HUES48 (cell line): ENCODE measurements around the gene INPP4A.

Source experiments
- H3K27ac ChIP-seq: one replicate; pipeline ENCODE4 v1.7.0; 2013; ENCODE audit warnings: low read depth, low read length, inconsistent platforms
- H3K27me3 ChIP-seq: 2 replicates; pipeline ENCODE4 v1.6.1; 2013; ENCODE audit warnings: mild to moderate bottlenecking, low read length; ENCODE audit not compliant: control insufficient read depth, insufficient read depth
- H3K36me3 ChIP-seq: 2 replicates; pipeline ENCODE4 v1.6.1; 2013; ENCODE audit warnings: low read length; ENCODE audit not compliant: control insufficient read depth, insufficient read depth
- H3K4me1 ChIP-seq: 2 replicates; pipeline ENCODE4 v1.6.1; 2013; ENCODE audit warnings: mild to moderate bottlenecking, low read length; ENCODE audit not compliant: control insufficient read depth, insufficient read depth
- H3K4me3 ChIP-seq: 2 replicates; pipeline ENCODE4 v1.5.1; 2013; ENCODE audit warnings: mild to moderate bottlenecking, low read depth, low read length
- H3K9ac ChIP-seq: 2 replicates; pipeline ENCODE4 v1.6.1; 2013; ENCODE audit warnings: mild to moderate bottlenecking, low read depth, low read length, moderate library complexity
- H3K9me3 ChIP-seq: 2 replicates; pipeline ENCODE4 v1.6.1; 2013; ENCODE audit warnings: low read length; ENCODE audit not compliant: control insufficient read depth, insufficient read depth

INPP4A gene

DNA sequence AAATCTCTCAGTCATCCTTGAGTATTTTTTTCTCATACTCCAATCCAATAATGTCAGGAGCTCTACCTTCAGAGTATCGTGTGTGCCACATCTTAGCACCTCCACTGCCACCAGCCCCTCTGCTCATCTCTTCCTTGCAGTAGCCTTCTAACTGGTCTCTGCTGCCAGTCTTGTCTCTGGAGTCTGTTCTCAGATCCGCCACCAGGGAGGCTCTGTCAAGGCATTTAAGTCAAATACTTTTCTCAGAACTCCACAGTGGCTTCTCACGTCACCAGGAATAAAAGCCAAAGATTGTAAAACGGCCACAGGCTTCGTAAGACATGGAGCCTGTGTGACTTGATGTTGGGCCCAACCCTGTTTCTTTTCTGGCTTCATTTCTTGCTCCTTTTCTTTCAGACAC is 170.8 kb downstream of the INPP4A start:
- H3K36me3 ChIP-seq, result peaks cover 79% of the 10 kb centered on the region
- H3K9me3 ChIP-seq, result no peaks in the 10 kb centered on the region
- H3K27me3 ChIP-seq, result no peaks in the 10 kb centered on the region
- no peak overlapping the region for H3K4me3 ChIP-seq
- no peak overlapping the region for H3K9ac ChIP-seq
- no peak overlapping the region for H3K27ac ChIP-seq
- no peaks in the 10 kb centered on the region for H3K4me1 ChIP-seq

DNA sequence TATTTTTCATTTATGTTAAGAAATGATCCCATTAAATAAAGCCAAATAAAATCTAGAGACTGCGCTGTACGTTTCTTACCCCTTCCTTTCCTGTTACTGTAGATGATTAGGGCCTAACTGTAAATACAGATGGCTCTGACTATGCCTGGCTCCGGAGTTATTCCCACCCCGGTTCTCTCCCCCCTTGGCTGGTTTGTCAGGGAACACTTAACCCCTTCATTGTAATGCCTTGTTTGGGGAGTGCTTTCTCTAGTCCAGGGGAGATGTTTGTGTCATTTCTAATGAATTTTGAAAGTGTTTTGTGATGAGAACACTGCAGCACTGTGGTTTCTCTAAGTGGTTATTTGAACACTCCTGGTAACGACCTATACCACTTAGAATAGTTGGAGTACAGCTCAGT is 172.5 kb downstream of the INPP4A start:
- no peak overlapping the region for H3K27ac ChIP-seq
- H3K9ac ChIP-seq, result no peak overlapping the region
- H3K36me3 ChIP-seq, result peaks cover 62% of the 10 kb centered on the region
- H3K4me1 ChIP-seq, result no peaks in the 10 kb centered on the region
- H3K27me3 ChIP-seq, result no peaks in the 10 kb centered on the region
- no peak overlapping the region for H3K4me3 ChIP-seq
- no peaks in the 10 kb centered on the region for H3K9me3 ChIP-seq

DNA sequence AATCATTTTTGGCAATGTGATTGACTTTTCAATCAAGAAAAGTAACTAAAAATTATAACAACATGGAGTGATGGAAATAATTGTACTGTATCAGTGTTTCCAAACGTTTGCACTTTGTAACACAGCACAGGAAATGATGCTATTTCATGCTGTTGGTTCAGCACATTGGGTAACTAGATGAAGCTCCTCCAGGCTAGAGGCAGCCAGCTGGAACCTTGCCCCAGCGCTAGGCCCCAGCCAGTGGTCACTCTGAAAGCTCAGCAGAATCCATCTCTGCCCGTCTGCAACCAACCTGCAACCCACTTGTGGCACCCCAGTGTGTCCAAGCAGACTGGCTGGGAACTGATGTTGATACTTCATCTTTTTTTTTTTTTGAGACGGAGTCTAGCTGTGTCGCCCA is 179.0 kb downstream of the INPP4A start:
- Histone ChIP-seq H3K27me3 (no peaks in the 10 kb centered on the region), H3K36me3 (0 out of 2 replicates have a peak, but pooled peaks cover under 1% of the 10 kb centered on the region), H3K9ac (no peak overlapping the region), H3K27ac (no peak overlapping the region), H3K4me1 (no peaks in the 10 kb centered on the region), H3K4me3 (no peak overlapping the region), H3K9me3 (no peaks in the 10 kb centered on the region)

DNA sequence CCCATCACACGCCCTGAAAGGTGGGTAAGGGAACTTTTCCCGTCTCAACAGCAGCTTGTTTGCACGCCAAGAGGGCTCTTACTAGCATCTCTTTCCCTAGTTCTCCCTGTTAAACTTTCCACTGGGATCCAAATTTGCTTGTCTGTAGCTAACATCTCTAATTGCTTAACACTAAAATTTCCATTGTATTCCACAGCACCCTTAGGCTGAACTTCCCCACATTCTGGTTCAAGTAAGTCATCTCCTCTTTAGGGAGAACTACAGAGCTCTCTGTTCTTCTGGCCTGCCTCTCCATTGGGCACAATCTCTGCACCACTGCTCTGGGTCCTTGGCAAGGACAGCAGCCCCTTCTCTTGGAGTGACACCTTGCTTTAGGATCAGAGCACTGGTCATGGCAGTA is 187.7 kb downstream of the INPP4A start:
- H3K4me3 ChIP-seq, result no peak overlapping the region
- no peak overlapping the region for H3K27ac ChIP-seq
- no peaks in the 10 kb centered on the region for H3K27me3 ChIP-seq
- H3K36me3 ChIP-seq, result no peaks in the 10 kb centered on the region
- H3K9ac ChIP-seq, result no peak overlapping the region
- H3K9me3 ChIP-seq, result no peaks in the 10 kb centered on the region
- 0 out of 2 replicates have a peak, but pooled peaks cover 4% of the 10 kb centered on the region for H3K4me1 ChIP-seq

DNA sequence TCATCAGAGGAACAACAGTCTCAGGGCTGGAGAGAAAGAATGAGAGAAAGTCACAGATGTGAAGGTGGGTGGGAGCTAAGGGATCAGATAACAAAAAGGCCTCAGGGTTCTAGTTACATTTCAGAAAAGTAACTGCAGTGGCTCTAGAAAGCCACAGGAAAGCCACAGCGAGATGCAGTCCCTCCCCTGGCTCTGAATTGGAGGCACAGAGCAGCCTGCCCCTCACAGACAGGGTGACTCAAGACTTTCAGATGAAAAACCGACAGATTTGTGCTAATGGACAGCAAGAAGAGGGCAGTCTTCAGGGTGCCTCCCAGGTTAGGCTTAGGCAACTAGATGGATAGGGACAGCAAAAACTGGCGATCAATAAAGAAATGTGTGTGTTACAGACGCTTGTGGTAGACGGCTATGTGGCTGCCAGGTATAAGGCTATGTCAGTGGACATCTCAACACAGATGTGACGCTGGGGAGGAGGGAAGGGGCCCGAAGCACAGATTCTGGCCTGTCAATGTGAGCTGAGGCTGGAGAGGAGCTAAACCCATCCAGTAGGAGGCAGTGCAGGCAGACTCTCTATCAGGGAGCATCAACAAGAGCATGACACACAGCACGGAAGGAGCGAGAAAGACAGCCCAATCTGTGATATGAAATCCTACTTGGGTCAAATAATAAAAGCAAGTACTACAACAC is 189.9 kb downstream of the INPP4A start:
- no peaks in the 10 kb centered on the region for H3K36me3 ChIP-seq
- H3K27me3 ChIP-seq, result no peaks in the 10 kb centered on the region
- no peak overlapping the region for H3K27ac ChIP-seq
- H3K4me3 ChIP-seq, result no peak overlapping the region
- no peak overlapping the region for H3K9ac ChIP-seq
- 0 out of 2 replicates have a peak, but pooled peaks cover 4% of the 10 kb centered on the region for H3K4me1 ChIP-seq
- no peaks in the 10 kb centered on the region for H3K9me3 ChIP-seq

DNA sequence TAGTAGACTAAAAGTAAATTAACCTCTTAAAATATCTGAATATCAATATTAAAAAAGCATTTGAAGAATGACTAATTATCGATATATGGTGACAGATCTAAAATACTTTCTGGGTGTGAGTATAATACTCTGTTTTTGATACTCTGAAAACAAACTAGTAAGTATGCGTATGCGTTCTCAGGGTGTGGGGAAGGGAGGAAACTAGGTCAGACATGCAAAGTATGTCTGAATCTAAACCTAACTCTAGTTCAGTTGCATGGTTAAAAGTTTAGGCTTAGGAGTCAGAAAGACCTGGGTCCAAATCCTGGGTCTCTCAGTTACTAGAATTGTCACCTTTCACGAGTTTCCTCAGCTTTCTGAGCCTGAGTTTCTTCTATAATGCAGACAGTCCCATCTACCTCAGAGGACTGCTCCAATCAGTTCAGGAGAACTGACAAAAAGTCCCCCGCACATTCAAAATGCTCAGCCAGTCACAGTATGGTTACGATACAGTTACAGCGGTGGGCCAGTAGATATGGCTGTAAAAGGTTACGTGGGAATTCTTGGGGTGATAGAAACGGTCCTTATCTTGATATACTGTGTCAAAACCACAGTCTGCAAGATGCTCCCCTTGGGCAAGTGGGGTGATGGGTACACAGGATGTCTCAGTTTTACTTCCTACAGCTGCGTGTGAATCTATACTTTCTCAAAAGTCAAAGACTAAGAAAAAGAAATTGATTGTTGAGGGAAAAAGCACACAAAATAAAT is 192.9 kb downstream of the INPP4A start:
- no peaks in the 10 kb centered on the region for H3K36me3 ChIP-seq
- no peaks in the 10 kb centered on the region for H3K9me3 ChIP-seq
- no peaks in the 10 kb centered on the region for H3K27me3 ChIP-seq
- no peak overlapping the region for H3K9ac ChIP-seq
- 0 out of 2 replicates have a peak, but pooled peaks cover 4% of the 10 kb centered on the region for H3K4me1 ChIP-seq
- H3K27ac ChIP-seq, result no peak overlapping the region
- no peak overlapping the region for H3K4me3 ChIP-seq

DNA sequence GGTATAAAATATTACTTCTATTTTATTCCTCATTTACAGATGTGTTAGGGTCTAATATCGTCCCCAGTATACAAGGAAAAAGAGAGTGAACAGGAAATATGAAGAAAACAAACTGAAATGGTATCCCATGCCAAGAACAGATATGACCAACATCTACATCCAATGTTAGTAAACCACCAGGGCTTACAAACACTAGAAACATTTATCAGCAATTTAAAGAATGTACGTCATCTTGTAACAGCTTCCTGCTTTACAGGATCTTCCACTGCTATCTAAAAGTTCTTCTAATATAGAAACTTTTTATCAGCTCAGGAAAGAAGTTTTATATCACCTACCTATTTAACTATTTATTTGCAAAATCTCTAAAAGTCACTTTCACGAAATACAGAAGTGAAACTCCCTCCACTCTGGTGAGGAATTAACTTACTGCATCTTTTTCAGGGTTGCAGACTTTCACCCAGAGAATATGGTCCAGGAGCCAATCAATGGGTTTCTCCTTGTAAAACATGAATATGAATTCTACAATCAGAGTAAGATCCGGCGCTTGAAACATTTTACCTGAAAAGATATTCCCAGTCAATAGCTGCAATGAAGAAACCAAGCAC is 198.9 kb downstream of the INPP4A start:
- no peak overlapping the region for H3K4me3 ChIP-seq
- H3K27ac ChIP-seq, result no peak overlapping the region
- H3K9ac ChIP-seq, result no peak overlapping the region
- H3K27me3 ChIP-seq, result no peaks in the 10 kb centered on the region
- H3K9me3 ChIP-seq, result no peaks in the 10 kb centered on the region
- no peaks in the 10 kb centered on the region for H3K36me3 ChIP-seq
- peaks cover 15% of the 10 kb centered on the region for H3K4me1 ChIP-seq
